ENCODE measurements around the gene TMEM52. TPM values are rescaled to one million over a fixed set of nuclear protein-coding genes. Genes with fewer than 3 reads are reported as not detected.

TMEM52 gene
- total RNA-seq, 4 donors from 2014 or later = 2.9 to 6.4 (median 4.1) TPM

DNA sequence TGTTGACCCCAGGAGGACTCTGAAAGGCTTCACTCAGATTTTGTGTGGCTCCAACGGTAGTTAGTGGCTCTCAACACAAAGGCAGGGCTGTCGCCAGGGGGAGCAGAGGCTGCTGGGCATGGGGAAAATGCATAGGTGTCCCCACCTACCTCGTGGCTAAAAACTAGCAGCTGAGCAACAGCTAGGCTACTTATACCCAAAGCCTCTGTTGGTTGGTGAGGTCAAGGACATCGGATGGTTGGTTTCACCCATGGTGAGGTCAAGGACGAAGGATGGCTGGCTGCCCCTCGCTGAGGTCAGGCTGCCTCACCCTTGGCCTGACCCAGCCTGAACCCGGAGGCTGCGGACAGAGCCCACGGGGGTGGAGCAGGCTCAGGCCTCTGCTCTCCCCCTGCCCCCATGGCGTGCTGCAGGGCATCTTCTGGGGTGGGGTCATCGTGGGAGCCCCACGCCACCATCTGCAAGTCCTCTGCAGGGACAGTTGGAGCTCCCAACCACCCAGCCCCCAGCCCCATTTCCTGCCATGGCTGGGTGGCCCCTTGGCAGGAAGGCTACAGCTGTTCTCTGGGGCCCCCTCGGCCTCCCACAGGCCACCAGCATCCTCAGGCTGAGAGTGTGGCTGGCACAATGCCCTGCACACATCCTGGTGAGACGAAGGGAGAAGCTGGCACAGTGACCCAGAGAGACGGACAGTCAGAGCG is 19.7 kb downstream of the TMEM52 start:
- H3K4me3 ChIP-seq (ENCODE audit: low read depth, poor library complexity, severe bottlenecking) = no peak overlapping the region
- no peak for TF ChIP-seq POLR2A (IDR thresholded peaks at IDR 0.05)
- TF ChIP-seq, protein P1, sequence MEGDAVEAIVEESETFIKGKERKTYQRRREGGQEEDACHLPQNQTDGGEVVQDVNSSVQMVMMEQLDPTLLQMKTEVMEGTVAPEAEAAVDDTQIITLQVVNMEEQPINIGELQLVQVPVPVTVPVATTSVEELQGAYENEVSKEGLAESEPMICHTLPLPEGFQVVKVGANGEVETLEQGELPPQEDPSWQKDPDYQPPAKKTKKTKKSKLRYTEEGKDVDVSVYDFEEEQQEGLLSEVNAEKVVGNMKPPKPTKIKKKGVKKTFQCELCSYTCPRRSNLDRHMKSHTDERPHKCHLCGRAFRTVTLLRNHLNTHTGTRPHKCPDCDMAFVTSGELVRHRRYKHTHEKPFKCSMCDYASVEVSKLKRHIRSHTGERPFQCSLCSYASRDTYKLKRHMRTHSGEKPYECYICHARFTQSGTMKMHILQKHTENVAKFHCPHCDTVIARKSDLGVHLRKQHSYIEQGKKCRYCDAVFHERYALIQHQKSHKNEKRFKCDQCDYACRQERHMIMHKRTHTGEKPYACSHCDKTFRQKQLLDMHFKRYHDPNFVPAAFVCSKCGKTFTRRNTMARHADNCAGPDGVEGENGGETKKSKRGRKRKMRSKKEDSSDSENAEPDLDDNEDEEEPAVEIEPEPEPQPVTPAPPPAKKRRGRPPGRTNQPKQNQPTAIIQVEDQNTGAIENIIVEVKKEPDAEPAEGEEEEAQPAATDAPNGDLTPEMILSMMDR (IDR thresholded peaks at IDR 0.05) = no peak
- 70 to 72% methylated on average over 11 to 14 of the region's 16 CpGs for WGBS, 2 donors
- DNase-seq (ENCODE audit: low spot score in 2 of 2) = no peak
- intact Hi-C loops (cut with DNase I; ENCODE audit: low total_unique reads) = loop anchor here (10.0 kb wide), 1 partner anchor 115 kb away; no protein-coding TSS in a partner anchor

DNA sequence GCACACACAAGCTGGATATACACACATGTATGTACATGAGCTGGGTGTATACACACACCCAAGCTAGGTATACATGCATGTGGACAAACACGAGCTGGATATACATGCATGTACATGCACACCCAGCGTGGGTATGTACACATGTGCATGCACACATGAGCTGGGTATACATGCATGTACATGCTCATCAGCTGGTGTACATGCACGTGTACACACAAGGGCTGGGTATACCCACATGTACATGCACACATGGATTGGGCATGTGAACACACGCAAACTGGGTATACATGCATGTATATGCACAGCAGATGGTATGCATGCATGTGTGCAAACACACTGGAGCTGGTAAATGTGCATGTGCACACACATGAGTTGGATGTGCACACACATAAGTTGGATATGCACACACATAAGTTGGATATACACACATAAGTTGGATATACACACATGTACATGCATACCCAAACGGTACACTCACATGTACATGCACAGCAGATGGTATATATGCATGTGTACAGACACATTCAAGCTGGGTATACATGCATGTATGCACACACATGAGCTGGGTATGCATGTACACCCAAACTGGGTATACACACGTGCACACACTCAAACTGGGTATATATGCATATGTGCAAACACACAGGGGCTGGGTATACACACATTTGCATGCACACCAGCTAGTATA is 20.7 kb downstream of the TMEM52 start:
- intact Hi-C loops (cut with DNase I; ENCODE audit: low total_unique reads) = loop anchor here (10.0 kb wide), 1 partner anchor 114 kb away; no protein-coding TSS in a partner anchor
- TF ChIP-seq, protein P1 (IDR thresholded peaks at IDR 0.05) = no peak
- no peak for TF ChIP-seq POLR2A (IDR thresholded peaks at IDR 0.05)
- WGBS, 2 donors = 94% methylated on average over 6 of the region's 6 CpGs
- no peak for DNase-seq (ENCODE audit: low spot score in 2 of 2)
- H3K4me3 ChIP-seq (ENCODE audit: low read depth, poor library complexity, severe bottlenecking) = no peak overlapping the region

DNA sequence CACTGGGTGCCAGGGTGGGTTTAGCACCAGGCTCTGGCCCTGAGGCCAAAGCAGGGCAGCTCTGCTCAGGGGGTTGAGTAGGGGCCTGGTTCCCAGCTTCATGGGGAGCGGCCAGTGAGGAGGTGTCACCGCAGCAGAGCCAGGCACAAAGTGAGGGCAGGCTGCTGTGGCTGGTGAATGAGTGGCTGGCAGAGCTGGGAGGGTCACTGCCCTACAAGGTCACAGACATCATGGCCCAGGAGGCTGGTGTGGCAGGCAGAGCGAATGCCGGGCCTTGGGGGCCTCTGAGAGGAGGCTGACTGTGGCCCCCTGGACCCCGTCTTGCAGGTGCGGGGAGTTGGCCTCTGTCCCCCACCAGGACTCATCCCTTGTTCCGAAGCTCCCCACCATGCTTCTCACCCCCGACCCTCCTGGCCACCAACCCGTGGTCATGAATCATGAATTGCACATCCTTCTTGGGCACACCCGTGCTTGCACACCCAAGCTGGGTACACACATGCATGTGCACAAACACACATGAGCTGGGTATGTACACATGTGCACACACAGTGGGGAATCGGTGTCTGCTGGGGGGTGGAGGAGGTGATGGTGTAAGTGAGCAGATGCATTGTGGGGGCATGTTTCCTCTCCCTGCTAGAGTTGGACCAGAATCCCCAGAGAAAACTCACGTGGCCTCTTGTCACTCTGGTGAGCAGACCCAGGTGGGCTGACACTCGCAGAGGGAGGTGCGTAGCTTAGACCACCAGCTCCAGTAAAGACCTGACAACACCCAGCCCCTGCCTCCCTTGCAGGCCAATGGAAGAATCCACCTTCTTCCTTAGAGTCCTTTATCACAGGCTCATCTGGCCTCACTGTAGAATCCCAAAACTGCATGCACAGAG is 23.4 kb downstream of the TMEM52 start:
- no peak for TF ChIP-seq POLR2A (IDR thresholded peaks at IDR 0.05)
- TF ChIP-seq, protein P1 (IDR thresholded peaks at IDR 0.05) = no peak
- no peak for DNase-seq (ENCODE audit: low spot score in 2 of 2)
- 81 to 83% methylated on average over 11 to 12 of the region's 14 CpGs for WGBS, 2 donors
- intact Hi-C loops (cut with DNase I; ENCODE audit: low total_unique reads) = loop anchor here (10.0 kb wide), 1 partner anchor 111 kb away; no protein-coding TSS in a partner anchor
- H3K4me3 ChIP-seq (ENCODE audit: low read depth, poor library complexity, severe bottlenecking) = no peak overlapping the region

GRCh38 chr1:1895060-1895418 is 24.0 kb downstream of the TMEM52 start:
- H3K4me3 ChIP-seq (ENCODE audit: low read depth, poor library complexity, severe bottlenecking) = no peak overlapping the region
- 33 to 37% methylated on average over 10 of the region's 10 CpGs for WGBS, 2 donors
- DNase-seq (ENCODE audit: low spot score in 2 of 2) = no peak
- TF ChIP-seq, protein P1 (IDR thresholded peaks at IDR 0.05) = no peak
- no peak for TF ChIP-seq POLR2A (IDR thresholded peaks at IDR 0.05)
- intact Hi-C loops (cut with DNase I; ENCODE audit: low total_unique reads) = loop anchor here (10.0 kb wide), 1 partner anchor 110 kb away; no protein-coding TSS in a partner anchor

DNA sequence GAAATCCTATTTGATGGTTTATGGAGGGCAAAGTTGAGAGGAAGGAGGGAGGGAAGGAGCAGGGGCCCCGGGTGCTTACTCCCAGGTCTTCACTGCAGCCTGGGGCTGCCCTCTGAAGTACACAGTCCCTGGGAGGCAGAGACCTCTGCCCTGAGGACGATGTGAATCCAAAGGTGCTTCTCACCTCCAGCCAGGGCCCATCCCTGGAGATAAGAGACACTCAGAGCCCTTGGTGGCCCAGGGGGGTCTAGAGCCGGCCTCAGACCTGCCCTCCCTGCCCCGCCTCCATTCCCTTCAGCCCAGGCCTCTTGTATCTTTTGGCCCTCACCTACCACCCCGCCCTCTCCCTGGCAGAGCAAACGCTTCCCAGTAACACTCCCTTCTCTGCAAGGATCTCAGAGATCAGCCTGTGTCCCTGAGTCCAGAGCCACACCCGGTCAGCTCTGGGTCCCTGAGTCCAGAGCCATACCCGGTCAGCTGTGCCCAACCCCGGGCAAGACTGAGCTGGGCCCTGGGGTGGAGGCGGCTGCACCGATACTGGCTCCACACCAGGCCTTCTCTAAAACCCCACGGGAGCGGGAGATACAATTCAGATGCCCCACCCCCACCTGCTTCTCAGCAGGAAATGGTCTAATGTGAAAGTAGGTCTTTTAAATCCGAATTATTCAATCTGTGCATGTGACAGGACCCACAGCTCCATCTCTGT is 24.6 kb downstream of the TMEM52 start:
- no peak for TF ChIP-seq POLR2A (IDR thresholded peaks at IDR 0.05)
- TF ChIP-seq, protein P1 (IDR thresholded peaks at IDR 0.05) = no peak
- H3K4me3 ChIP-seq (ENCODE audit: low read depth, poor library complexity, severe bottlenecking) = no peak overlapping the region
- 12 to 20% methylated on average over 12 to 14 of the region's 14 CpGs for WGBS, 2 donors

More for the DNA sequence above, 24.6 kb downstream of the TMEM52 start:
- DNase-seq (ENCODE audit: low spot score in 2 of 2) = peak in 1 of 2 donors; percentile 25
- intact Hi-C loops (cut with DNase I; ENCODE audit: low total_unique reads) = loop anchor here (10.0 kb wide), 1 partner anchor 110 kb away; no protein-coding TSS in a partner anchor
